NCI-H2029 (cell line): ENCODE measurements around the gene SLC4A1AP.
"Not testable (repeated sequence)": the region's sequence is repeated elsewhere in the genome, so short reads cannot be mapped to it uniquely, and the experiment has no call there.

Experiments used
- DNase-seq: peaks from one replicate; lab custom pipeline; 2025; lab: John Stamatoyannopoulos, UW

Gene SLC4A1AP, protein sequence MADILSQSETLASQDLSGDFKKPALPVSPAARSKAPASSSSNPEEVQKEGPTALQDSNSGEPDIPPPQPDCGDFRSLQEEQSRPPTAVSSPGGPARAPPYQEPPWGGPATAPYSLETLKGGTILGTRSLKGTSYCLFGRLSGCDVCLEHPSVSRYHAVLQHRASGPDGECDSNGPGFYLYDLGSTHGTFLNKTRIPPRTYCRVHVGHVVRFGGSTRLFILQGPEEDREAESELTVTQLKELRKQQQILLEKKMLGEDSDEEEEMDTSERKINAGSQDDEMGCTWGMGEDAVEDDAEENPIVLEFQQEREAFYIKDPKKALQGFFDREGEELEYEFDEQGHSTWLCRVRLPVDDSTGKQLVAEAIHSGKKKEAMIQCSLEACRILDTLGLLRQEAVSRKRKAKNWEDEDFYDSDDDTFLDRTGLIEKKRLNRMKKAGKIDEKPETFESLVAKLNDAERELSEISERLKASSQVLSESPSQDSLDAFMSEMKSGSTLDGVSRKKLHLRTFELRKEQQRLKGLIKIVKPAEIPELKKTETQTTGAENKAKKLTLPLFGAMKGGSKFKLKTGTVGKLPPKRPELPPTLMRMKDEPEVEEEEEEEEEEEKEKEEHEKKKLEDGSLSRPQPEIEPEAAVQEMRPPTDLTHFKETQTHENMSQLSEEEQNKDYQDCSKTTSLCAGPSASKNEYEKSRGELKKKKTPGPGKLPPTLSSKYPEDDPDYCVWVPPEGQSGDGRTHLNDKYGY

DNA sequence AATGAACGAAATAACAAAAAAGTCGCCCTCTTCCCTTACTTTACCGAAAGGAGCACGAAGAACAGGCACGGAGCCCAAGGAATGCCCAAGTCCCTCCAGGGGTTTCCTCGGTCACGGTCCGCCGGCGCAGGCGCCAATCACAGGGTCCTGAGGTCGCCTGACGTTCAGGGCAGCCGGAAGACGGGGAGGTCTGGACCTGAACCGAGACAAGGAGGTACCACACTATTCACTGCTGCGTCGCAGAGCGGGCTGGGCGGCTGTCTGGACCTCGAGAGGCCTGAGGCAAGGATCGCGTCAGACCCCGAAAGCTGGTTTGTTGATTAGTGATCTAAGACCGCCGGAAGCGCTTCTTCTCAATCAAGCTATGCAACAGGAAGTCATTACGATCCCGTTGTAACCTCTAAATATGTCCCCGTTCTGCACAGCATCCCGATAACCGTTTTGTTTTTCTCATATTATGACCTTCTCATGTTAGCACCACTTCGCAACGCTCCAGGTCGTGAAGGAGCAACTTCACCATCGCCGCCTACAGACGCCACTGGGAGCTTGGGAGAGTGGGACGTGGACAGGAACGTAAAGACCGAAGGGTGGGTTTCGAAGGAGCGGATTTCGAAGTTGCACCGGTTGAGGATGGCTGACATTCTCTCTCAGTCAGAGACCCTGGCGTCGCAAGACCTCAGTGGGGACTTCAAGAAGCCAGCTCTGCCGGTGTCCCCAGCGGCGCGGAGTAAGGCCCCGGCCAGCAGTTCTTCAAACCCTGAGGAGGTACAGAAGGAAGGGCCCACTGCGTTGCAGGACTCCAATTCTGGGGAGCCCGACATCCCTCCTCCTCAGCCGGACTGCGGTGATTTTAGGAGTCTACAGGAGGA, at the start of gene SLC4A1AP, which contains the start of gene SUPT7L:
Gene SLC4A1AP (plus strand): TSS at position 605 of the 869 bp plus-strand sequence. CDS start 26 bp downstream, at position 631.
Gene SUPT7L (minus strand): TSS at position 330 of the 869 bp plus-strand sequence. CDS start 1,422 bp downstream, outside the sequence.
- DNase-seq: peak; percentile 71

DNA sequence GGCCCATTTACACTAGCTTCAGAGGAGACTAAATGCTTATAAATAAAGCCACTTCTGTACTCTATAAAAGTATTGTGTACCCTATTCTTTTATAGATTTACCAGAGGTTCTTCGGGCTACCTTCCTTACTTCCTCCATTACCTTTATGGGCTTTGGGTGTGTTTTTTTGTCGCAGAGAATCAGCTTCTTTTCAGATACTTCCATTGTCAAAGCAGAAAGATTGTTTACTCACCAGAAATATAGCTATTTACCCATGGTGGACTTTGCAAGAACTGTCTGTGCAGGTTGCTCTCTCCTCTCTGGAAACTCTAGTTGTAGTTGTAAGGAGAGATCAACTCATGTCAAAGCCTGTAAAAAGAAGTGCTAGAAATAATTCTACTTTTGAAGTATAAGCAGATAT, 49.7 kb upstream of the SLC4A1AP start:
- no peak for DNase-seq

DNA sequence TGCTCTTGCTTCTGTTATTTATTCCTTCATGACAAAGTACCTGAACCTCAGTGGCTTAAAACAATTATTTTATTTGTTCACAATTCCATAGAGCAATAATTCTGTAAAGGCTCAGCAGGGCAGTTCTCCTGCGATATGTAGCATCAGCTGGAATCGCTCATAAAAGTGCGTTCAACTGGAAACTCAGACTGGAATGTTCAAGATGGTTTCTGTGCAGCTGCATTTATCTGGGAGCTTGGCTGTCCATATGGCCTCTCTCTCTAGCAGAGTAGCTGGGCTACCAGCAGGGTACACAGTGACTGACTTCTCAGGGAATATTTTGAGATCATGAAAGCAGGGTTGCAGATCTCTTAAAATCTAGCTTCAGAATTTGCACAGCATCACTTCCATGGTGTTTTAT, 48.4 kb upstream of the SLC4A1AP start:
- DNase-seq: no peak

DNA sequence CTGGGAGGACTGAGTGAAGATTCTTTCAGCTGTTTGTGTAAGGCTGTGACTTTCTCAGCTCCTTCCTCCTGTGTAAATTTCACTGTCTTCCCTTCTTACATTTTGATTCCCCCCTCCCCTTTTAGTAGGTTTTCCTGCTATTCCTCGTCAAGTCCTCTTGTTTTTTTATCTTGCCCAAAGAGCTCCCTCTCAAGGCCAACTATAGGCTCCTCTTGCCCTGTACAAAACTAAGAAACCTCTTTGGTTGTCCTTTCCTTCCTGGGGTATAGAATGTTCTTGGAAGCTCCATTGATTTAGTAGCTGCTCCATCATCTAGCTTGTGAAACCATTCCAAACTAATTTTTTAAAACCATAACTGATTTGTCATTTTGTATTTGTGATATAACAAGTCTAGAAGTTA, 42.2 kb upstream of the SLC4A1AP start:
- DNase-seq: no peak

DNA sequence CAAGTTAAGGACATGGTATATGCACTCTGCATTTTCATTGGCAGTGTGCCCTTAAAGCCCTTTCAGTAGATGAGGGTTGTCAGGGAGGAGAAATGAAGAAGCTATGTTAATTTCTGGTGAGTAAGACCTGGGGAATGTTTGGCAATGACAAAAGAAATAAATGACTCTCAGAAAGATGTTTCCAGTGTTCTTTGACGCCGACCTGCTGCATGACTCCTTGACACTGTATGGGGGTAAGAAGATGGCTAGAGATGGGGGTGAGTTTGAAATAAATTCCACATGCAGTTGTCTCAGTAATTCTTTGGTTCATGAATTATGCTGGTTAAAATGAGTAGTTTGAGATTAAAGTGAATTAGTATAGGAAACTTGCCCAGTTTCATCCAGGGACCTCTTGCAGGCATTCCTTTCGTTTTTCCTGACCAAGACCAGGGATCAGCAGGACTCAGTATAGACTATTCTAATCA, 40.7 kb upstream of the SLC4A1AP start:
- no peak for DNase-seq

DNA sequence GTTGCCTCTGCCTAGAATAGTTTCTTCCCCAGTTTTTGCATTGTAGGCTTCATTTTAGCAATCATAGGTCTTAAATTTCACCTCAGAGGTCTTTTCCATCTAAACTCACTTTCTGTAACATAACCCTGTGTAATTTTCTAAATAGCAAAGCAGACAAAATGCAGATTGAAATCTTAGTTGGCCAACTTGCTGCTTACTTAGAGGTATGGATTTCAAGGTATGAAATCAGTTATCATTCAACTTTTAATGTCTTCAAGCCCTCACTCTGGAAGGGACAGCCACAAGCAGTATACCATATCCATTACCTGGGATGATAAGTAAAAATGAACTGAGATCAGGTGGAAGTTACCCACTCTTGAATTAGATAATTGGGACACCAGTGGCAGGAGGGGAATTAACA, 38.7 kb upstream of the SLC4A1AP start:
- DNase-seq: no peak

DNA sequence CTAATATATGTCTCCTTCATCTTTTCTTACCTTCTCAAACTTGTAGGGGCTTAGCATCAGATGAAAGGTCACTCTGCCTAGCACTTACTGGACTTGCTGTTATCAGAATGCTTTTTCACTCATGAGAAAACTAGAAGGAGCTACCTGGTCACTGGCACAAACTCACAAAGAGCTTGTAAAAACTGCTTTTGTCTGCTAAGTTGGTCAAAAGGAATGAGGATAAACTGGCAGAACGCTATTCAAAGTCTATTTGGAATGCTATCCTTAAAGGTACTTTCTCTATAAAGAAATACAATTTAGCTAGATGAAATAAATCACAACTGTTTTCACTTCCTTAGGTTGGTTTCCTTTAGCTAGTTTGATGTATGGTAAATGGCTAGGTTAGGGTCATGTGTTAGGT, 37.4 kb upstream of the SLC4A1AP start:
- not testable (repeated sequence) for DNase-seq

DNA sequence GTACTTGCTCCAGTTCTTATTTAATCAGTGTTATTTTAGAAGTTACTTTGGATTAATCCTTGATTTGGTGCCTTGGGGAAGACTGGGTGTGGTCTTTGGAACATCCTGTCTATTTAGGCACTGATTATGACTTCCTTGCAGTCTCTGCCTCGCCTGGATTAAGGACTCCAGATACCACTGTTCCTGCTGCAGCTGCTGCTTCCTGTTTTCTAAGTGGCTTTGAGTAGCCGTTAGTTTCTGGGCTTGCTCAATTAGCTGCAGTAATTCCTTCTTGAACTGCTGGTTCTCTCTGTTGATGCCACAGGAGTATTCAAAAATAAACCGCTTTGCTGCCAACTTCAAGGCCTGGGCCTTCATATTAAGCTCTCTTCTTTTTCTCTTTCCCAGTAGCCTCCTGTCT, 36.8 kb upstream of the SLC4A1AP start:
- DNase-seq: not testable (repeated sequence)

DNA sequence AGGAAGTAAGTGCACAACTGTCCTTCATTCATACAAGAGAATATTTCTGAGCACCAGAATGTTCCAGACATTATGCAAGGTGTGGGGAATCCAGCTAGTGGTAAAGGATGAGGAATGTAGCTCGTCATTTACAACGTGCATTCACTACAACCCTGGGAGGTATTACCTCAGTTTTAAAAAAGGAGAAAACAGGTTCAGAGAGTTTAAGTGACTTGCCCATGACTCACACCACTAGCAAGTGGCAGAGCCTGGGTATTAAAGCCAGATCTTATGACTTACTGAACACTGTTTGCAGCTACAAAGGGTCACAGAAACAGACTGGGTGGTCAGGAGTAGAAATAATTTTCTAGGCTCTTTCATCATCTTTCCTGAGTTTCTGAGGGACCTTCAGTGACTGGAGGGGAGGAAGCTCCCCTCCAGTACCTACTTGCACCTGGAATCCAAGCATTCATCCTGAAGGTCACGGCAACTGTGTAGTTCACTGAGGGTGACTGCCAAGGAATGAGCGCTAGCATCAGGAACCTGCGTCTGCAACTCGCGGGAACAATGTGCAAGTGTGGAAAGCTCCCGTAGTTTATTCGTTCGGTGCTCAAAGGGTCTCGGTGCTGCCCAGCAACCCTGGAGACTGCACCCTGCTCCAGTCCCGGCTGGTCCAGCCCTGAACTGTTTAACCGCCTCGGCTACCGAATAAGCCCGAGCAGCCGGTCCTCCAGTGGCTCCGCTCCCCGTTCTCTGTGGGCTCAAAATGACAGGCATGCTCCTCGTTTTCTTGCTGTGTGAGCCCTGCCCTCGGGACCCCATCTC, 35.5 kb upstream of the SLC4A1AP start:
- DNase-seq: no peak

DNA sequence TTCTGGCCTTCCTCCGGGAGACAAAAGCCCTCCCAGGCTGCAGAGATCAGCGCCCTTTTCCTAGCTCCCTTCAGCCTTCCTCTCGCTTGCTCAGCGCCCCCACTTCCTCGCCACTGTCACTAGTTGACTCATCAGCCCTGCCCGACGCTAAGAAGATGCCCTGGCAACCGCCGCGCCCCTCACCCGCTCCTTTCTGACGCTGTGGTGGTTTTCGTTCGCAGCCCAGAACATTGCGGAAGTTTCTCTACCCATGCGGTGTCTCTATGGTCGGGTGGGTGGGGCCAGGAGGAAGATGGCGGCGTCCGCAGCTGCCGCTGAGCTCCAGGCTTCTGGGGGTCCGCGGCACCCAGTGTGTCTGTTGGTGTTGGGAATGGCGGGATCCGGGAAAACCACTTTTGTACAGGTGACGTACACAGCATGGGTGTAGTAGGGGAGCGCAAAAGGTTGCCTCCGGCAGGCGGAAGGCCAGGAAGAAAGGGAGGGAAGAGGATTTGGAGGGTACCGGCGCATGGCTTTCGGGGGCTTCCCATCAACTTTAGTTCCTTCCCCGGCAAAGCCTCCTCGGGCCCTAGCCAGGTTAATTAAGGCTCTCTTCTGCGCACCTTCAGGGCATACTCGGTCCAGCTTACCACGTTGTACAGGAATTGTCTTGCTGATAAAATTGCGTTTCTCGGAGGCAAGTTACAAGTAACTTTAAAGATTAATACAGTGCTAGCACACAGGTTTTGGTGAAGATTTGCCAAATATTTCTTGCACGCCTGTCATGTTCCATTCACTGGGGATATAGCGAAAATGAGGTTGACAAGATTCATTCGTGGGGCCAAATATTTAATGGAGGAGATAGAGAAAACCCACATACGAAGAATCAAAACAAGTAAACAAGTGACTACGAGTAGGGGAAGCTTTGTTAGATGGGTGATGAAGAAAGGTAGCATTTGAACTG, 34.7 kb upstream of the SLC4A1AP start, which contains the start of the genes CCDC121 and GPN1:
Gene CCDC121 (minus strand): TSS at position 246 of the 943 bp plus-strand sequence. CDS start 1,213 bp downstream, outside the sequence.
Gene GPN1 (plus strand): TSS at position 284 of the 943 bp plus-strand sequence. CDS start 9 bp downstream, at position 293.
- DNase-seq: peak; percentile 76

DNA sequence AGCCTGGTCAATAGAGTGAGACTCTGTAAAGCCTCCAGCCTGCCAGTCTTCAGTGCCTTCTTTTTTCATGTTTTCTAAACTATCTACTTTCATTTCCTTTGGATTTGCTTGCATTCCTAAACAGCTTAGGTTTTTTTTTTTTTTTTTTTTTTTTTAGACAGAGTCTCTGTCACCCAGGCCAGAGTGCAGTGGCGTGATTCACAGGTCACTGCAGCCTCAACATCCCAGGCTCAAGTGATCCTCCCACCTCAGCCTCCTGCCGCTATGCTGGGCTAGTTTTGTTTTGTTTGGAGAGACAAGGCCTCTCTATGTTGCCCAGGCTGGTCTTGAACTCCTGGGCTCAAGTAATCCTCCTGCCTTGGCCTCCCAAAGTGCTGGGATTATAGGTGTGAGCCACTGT, 33.4 kb upstream of the SLC4A1AP start:
- not testable (repeated sequence) for DNase-seq

DNA sequence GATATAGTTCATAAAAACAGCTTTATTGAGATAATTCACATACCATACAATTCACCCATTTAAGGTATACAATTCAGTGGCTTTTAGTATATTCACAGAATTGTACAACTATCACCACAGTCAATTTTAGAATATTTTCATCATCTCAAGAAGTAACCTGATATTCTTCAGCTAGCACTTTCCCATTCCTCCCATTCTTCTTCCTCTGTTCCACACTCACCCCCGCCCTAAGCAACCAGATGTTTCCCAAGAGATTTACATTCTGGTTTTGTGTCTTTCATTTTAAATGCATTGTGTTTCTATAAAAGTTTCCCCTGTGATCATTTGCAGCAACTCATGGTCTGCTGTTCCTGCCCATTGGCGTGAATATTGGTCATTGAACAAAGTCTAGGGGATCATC, 29.4 kb upstream of the SLC4A1AP start:
- no peak for DNase-seq

DNA sequence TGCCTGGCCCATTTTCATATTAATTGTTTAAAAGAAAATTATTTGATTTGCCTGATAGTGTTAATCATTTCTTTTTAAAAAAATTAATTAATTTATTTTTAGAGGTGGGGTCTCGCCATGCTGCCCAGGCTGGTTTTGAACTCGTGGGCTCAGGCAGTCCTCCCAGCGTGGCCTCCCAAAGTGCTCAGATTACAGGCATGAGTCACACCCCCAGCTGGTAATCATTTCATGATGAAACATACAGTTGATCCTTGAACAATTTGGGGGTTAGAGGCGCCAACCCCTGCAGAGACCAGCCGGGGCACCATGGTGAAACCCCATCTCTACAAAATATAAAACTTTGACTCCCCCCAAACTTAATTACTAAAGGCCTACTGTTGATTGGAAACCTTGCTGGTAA, 26.9 kb upstream of the SLC4A1AP start:
- DNase-seq: no peak

DNA sequence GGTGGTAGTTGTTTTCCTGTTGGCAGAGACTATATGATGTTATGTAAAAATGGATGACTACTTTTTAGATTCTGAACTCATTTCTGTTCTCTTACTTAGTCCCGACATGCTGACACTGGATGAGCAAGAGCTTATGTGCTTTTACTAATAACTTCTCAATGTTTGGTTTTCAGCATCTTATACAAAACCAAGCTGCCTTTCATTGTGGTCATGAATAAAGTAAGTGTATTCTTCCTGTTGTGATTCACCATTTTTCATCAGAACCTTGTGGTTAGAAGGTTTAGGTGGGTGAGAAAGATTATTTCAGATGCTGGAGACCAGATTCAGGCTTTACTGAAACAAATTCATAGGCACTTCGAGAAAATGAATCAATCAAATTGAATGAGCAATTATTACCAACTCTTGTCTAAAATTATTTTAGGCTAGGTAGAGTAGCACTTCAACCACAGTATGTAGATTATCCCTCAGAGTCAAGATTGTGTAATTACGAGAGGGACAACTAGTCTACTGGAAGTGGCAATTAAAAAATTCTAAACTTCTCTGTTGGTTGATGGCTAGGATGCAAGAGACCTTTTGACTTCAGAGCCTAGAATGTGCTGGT, 25.6 kb upstream of the SLC4A1AP start:
- DNase-seq: no peak

DNA sequence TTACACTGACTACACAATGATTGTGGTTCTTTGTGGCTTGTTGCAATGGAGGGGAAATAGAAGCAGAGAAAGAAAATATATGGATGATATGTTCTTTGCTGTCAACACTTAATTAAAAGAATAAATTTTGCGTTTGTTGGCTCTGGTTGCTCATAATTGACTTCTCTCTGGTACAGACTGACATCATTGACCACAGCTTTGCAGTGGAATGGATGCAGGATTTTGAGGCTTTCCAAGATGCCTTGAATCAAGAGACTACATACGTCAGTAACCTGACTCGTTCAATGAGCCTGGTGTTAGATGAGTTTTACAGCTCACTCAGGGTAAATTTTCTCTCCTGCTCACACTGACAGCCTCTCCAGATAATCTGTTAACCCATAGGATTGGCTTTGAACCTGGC, 25.0 kb upstream of the SLC4A1AP start:
- DNase-seq: no peak

DNA sequence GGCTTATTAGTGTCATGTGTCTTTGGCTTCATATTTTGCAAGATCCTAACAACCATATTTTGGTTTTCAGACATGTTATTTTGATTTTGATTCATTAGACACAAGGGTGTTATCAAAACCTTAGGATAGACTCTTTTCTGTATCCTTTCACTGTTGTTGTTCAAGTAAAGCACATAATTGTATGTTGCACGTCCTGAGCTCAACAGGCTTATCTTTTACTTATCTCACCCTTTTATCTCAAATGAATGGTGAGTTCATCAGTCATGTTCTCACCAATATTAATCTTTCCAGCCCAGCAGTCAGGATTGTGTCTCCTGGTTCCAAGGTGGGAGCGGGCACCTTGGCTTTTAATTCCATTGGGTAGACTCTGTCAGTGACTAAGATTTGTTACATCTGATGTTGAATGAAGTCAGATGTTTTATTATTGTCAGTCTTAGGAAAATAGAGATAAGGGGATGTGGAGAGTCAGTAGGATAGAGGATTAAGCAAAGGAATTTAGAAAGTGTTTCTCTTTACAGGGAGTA, 22.9 kb upstream of the SLC4A1AP start:
- no peak for DNase-seq

DNA sequence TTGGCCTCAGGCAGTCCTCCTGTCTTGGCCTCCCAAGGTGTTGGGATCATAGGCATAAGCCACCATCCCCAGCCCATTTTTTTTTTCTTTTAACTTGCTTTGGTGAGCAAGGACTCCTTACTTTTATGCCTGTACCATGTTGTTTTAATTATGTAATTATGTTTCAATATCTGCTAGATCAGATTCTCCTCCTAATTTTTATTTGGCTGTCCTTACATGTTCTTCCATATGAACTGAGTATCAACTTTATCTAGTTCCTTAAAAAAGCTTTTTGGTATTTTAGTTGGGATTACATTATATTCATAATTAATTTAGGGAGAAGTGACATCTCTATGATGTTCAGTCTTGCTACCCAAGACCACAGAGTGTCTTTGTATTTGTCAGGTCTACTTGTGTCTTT, 18.5 kb upstream of the SLC4A1AP start:
- DNase-seq: no peak

DNA sequence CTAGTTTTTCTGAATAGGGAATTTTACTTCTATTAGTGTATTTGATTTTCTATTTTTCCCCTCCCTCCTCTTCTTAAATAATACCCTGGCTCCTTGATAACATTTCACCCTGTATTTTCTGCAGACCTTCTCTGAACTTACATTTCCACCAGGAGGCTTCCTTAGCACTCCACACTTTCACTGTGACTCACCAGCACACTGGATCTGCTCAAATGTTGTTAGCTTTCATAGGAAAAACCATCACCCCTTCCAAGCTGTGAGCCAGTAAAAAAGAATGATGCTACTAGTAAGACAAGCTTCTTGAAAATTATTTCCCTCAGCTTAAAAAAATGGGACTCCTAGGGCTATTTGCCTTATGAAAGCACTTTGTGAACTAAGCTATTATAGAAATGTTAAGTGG, 16.4 kb upstream of the SLC4A1AP start:
- DNase-seq: no peak

DNA sequence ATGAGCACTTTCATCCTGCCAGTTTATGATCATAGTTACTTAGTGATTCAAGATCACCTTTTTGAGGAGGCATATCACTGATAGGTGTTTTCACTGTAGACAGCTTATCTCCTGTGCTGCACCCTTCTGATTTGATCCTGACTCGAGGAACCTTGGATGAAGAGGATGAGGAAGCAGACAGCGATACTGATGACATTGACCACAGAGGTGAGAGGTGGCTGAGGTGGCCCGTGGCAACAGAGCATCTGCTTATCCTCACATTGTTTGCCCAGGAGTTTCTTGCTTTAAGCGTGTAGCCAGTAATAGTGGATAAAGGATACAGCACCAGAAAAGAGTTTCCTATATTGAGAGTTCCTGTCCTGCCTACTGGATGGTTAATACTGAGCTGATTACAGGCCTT, 16.0 kb upstream of the SLC4A1AP start:
- DNase-seq: no peak
